ENCODE data around the gene ELP1.

The ELP1 gene

DNA sequence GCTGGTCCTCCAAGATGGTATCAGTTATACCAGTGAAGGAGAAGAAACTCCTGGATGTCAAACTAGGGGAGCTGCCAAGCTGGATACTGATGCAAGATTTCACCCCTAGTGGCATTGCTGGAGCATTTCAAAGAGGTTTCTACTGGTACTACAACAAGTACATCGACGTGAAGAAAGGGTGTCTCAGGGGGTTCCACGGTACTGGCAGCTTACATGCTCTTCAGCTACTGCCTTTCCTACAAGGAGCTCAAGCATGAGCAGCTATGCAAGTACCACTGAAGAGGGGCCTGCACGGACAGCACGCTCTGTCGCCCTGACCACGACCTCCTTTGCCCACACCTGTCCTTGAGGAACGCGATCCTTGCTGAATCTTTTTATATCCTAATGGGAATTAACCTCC, 97.6 kb downstream of the ELP1 start:
- Histone ChIP-seq H3K27ac (no peak overlapping the region), H3K36me3 (ENCODE audit: insufficient read depth, low read length) (no peaks in the 10 kb centered on the region), H3K9me3 (ENCODE audit: low read depth, low read length) (no peaks in the 10 kb centered on the region), H3K9ac (ENCODE audit: insufficient read length) (no peak overlapping the region), H3K4me3 (no peak overlapping the region)
- TF ChIP-seq POLR2AphosphoS5 (IDR thresholded peaks at IDR 0.05; ENCODE audit: borderline replicate concordance, low read depth, low read length) (no peak), EZH2 (IDR thresholded peaks at IDR 0.05) (no peak), FOXP2 (optimal IDR thresholded peaks at IDR 0.05; ENCODE audit: control extremely low read depth, extremely low read length, insufficient read depth) (no peak)
- DNase-seq (ENCODE audit: low read depth, low spot score) = no peak

DNA sequence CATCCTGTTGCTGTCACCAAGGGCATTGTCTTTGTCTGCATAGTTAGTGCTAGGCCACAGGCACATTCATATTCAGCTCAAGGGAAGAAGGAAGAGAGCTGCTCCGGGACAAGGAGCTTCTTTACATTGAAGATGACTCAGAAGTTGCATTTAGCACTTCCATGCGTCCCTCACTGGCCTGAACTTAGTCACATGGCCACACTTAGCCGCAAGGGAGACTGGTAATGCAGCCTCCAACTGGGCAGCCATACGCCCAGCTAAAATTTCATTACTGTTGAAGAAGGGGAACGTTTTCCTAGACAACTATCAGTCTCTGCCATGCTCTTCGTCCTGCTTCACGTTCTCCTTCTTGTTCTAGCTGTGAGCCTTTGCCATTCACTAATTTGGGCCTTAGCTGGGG, 98.1 kb downstream of the ELP1 start:
- Histone ChIP-seq H3K27ac (no peak overlapping the region), H3K4me3 (no peak overlapping the region), H3K9me3 (ENCODE audit: low read depth, low read length) (no peaks in the 10 kb centered on the region), H3K9ac (ENCODE audit: insufficient read length) (no peak overlapping the region), H3K36me3 (ENCODE audit: insufficient read depth, low read length) (no peaks in the 10 kb centered on the region)
- DNase-seq (ENCODE audit: low read depth, low spot score) = no peak
- no peak for TF ChIP-seq POLR2AphosphoS5 (IDR thresholded peaks at IDR 0.05; ENCODE audit: borderline replicate concordance, low read depth, low read length)
- TF ChIP-seq EZH2 (IDR thresholded peaks at IDR 0.05) = no peak
- no peak for TF ChIP-seq FOXP2 (optimal IDR thresholded peaks at IDR 0.05; ENCODE audit: control extremely low read depth, extremely low read length, insufficient read depth)

DNA sequence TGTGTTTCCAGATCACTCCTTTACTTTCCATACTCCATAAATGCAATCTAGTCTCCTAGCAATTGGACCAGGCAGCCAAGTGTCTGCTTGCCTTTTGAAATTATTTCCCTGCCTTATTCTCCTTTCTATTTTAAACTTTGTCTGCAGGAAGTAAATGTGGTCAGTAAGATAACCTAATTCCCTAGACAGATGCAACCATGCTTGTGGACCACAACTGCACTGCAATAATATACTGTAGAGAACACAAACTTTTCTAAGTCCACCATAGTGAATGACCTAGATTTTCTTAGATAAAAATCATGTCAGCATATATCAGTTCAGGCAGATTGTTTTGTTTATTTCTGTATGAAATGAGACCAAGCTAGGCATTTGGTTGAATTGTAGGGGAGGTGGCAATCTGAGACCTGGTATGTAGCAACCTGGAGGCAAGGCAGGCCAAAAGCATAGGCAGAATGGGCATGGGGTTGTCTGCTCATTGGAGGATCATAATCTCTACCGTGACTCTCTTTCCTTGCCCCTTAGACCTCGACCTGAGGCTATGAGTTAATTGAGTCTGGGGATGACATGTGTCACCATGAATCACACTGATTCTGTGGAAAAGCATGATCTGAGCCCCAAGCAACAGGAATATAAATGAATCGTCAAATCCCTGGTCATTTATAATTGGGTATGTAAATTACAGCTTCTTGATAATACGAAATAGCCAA, 98.8 kb downstream of the ELP1 start:
- Histone ChIP-seq H3K9me3 (ENCODE audit: low read depth, low read length) (no peaks in the 10 kb centered on the region), H3K4me3 (no peak overlapping the region), H3K27ac (no peak overlapping the region), H3K36me3 (ENCODE audit: insufficient read depth, low read length) (no peaks in the 10 kb centered on the region), H3K9ac (ENCODE audit: insufficient read length) (no peak overlapping the region)
- TF ChIP-seq POLR2AphosphoS5 (IDR thresholded peaks at IDR 0.05; ENCODE audit: borderline replicate concordance, low read depth, low read length) = no peak
- no peak for TF ChIP-seq FOXP2 (optimal IDR thresholded peaks at IDR 0.05; ENCODE audit: control extremely low read depth, extremely low read length, insufficient read depth)
- no peak for TF ChIP-seq EZH2 (IDR thresholded peaks at IDR 0.05)
- no peak for DNase-seq (ENCODE audit: low read depth, low spot score)

DNA sequence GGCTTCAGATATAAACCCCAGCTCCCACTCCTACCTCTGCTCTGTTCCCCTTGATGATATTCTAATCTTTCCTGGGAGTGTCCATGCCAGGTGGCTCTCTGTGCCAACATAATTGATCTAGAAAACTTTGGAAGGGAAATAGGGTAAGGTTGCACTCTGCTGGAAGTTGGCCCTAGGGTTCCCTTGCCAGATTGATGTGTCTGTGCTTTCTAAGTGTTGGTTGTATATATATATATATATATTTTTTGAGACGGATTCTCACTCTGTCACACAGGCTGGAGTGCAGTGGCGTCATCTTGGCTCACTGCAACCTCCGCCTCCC, 101.8 kb downstream of the ELP1 start:
- Histone ChIP-seq H3K9me3 (ENCODE audit: low read depth, low read length) (no peaks in the 10 kb centered on the region), H3K4me3 (no peak overlapping the region), H3K27ac (no peak overlapping the region), H3K9ac (ENCODE audit: insufficient read length) (no peak overlapping the region), H3K36me3 (ENCODE audit: insufficient read depth, low read length) (no peaks in the 10 kb centered on the region)
- no peak for TF ChIP-seq FOXP2 (optimal IDR thresholded peaks at IDR 0.05; ENCODE audit: control extremely low read depth, extremely low read length, insufficient read depth)
- no peak for TF ChIP-seq EZH2 (IDR thresholded peaks at IDR 0.05)
- TF ChIP-seq POLR2AphosphoS5 (IDR thresholded peaks at IDR 0.05; ENCODE audit: borderline replicate concordance, low read depth, low read length) = no peak
- DNase-seq (ENCODE audit: low read depth, low spot score) = no peak

DNA sequence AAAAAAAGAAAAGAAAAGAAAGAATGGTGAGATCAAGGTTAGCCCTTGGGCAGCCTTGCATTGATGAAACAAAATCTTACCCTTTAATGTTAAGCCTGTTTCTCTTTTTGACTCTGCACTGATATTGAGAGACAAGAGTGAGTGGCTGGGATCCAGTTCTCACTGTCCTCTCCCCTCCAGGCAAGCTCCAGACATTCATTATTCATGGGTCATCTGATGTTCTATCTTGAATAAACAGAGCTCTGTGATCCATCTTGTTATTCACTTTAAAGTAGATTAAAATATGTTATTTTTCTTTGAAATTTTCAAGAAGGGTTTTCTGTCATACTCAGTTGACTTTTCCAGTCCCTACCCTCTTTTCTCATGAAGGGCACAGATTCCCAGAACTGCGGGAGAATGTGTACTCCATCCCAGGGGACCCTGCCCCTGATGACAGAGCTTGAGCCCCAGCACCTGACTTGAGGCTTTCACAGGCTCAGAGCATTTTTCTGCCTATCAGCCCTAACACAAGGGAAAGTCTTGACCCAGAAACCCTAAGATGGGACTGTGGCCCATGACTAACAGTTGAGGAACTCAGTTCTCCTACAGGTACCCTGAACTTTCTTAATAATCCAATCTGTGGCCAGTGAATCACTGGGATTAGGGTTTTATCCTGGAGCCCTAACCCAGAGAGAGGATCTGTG, 102.3 kb downstream of the ELP1 start:
- no peak overlapping the region for H3K9ac ChIP-seq (ENCODE audit: insufficient read length)
- H3K36me3 ChIP-seq (ENCODE audit: insufficient read depth, low read length) = no peaks in the 10 kb centered on the region
- no peaks in the 10 kb centered on the region for H3K9me3 ChIP-seq (ENCODE audit: low read depth, low read length)
- no peak for DNase-seq (ENCODE audit: low read depth, low spot score)
- no peak overlapping the region for H3K4me3 ChIP-seq
- H3K27ac ChIP-seq = no peak overlapping the region
- TF ChIP-seq POLR2AphosphoS5 (IDR thresholded peaks at IDR 0.05; ENCODE audit: borderline replicate concordance, low read depth, low read length) = no peak

DNA sequence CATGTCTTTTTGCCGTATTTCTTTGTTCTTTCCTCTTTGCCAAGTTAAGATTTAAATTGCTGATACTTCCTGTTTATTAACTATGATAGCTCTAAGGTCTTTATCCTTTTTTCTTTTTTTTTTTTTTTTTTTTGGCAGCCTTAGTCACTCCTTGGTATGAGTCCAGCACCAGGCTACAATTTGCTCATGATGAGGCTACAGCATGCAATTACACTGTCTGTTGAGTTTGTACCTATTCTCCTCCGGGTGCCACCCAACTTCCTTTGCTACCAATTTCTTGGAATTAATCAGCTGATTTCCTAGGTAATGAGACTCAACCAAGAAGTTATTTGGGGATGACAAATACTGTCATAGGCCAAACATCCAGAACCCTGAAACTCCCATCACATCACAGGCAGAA, 103.7 kb downstream of the ELP1 start:
- no peaks in the 10 kb centered on the region for H3K36me3 ChIP-seq (ENCODE audit: insufficient read depth, low read length)
- TF ChIP-seq EZH2 (IDR thresholded peaks at IDR 0.05) (no peak), POLR2AphosphoS5 (IDR thresholded peaks at IDR 0.05; ENCODE audit: borderline replicate concordance, low read depth, low read length) (no peak), FOXP2 (optimal IDR thresholded peaks at IDR 0.05; ENCODE audit: control extremely low read depth, extremely low read length, insufficient read depth) (no peak)
- H3K9ac ChIP-seq (ENCODE audit: insufficient read length) = no peak overlapping the region
- H3K4me3 ChIP-seq = no peak overlapping the region
- DNase-seq (ENCODE audit: low read depth, low spot score) = no peak
- H3K9me3 ChIP-seq (ENCODE audit: low read depth, low read length) = no peaks in the 10 kb centered on the region
- no peak overlapping the region for H3K27ac ChIP-seq

DNA sequence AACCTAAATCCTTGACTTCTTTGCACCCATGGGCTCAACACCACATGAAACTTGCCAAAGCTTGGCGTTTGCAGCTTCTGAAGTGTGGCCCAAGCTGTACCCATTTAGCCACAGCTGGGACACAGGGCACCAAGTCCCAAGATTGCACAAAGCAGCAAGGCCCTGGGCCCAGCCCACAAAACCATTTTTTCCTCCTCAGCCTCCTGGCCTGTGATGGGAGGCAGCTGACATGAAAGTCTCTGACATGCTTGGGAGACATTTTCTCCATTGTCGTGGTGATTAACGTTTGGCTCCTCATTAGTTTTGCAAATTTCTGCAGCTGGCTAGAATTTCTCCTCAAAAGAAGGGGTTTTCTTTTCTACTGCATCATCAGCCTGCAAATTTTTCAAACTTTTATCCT, 110.1 kb downstream of the ELP1 start:
- Histone ChIP-seq H3K4me3 (no peak overlapping the region), H3K9me3 (ENCODE audit: low read depth, low read length) (no peaks in the 10 kb centered on the region), H3K27ac (no peak overlapping the region), H3K9ac (ENCODE audit: insufficient read length) (no peak overlapping the region), H3K36me3 (ENCODE audit: insufficient read depth, low read length) (no peaks in the 10 kb centered on the region)
- TF ChIP-seq FOXP2 (optimal IDR thresholded peaks at IDR 0.05; ENCODE audit: control extremely low read depth, extremely low read length, insufficient read depth) (no peak), POLR2AphosphoS5 (IDR thresholded peaks at IDR 0.05; ENCODE audit: borderline replicate concordance, low read depth, low read length) (no peak)
- DNase-seq (ENCODE audit: low read depth, low spot score) = no peak
